Measurements from ENCODE around the gene SEMA4F. TPM values are rescaled to one million over a fixed set of nuclear protein-coding genes. Genes with fewer than 3 reads are reported as not detected.
A peak's percentile ranks its signal among the peaks of the same experiment; 100 is the strongest.
"Not testable (repeated sequence)": the region's sequence is repeated elsewhere in the genome, so short reads cannot be mapped to it uniquely, and the experiment has no call there.

Gene SEMA4F
- total RNA-seq, 6 donors from 2014 or later, result 6.3 to 15.3 (median 10.1) TPM

DNA sequence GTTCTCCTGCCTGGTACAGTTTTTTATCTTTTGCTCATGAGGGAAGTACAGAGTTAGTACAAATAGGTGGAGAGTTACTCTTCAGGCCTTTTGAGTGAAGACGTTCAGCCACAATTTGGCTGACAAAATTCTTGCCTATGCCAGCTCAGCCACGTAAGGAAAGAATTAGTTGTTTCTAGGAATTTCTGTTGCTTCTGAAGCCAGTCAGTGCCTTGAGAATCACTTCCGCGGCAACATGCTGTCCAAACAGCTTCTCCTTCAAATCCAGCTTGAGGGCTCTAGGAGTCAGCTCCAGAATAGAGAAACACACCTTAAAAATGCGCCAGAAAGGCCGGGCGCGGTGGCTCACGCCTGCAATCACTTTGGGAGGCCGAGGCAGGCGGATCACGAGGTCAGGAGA lies 33.4 kb upstream of the SEMA4F start:
- DNase-seq, result no peak
- Histone ChIP-seq H3K4me1 (peaks cover 0 to 2% (median 0%) of the 10 kb centered on the region in 4 donors), H3K4me3 (no peak overlapping the region), H3K27ac (no peak overlapping the region), H3K9me3 (no peaks in the 10 kb centered on the region), H3K36me3 (no peaks in the 10 kb centered on the region), H3K27me3 (no peaks in the 10 kb centered on the region)
- 86 to 90% methylated on average over 12 of the region's 12 CpGs for WGBS, 2 donors
- TF ChIP-seq EP300 (IDR thresholded peaks at IDR 0.05) (no peak), CTCF (IDR thresholded peaks at IDR 0.05) (no peak), POLR2A (IDR thresholded peaks at IDR 0.05) (no peak), POLR2AphosphoS5 (IDR thresholded peaks at IDR 0.05) (no peak)
- no peak for ATAC-seq (ENCODE audit: low FRiP score in 2 of 2)

GRCh38 chr2:74625658-74626425 lies 28.2 kb upstream of the SEMA4F start:
- DNase-seq, result no peak
- no peak overlapping the region for H3K27ac ChIP-seq
- ATAC-seq (ENCODE audit: low FRiP score in 2 of 2), result no peak
- H3K27me3 ChIP-seq, result no peaks in the 10 kb centered on the region
- no peaks in the 10 kb centered on the region for H3K9me3 ChIP-seq
- H3K4me1 ChIP-seq, result no peaks in the 10 kb centered on the region
- H3K36me3 ChIP-seq, result no peaks in the 10 kb centered on the region
- WGBS, 2 donors, result 80 to 86% methylated on average over 5 of the region's 5 CpGs
- TF ChIP-seq POLR2AphosphoS5 (IDR thresholded peaks at IDR 0.05) (no peak), POLR2A (IDR thresholded peaks at IDR 0.05) (no peak), CTCF (IDR thresholded peaks at IDR 0.05) (no peak), EP300 (IDR thresholded peaks at IDR 0.05) (no peak)
- H3K4me3 ChIP-seq, result no peak overlapping the region

DNA sequence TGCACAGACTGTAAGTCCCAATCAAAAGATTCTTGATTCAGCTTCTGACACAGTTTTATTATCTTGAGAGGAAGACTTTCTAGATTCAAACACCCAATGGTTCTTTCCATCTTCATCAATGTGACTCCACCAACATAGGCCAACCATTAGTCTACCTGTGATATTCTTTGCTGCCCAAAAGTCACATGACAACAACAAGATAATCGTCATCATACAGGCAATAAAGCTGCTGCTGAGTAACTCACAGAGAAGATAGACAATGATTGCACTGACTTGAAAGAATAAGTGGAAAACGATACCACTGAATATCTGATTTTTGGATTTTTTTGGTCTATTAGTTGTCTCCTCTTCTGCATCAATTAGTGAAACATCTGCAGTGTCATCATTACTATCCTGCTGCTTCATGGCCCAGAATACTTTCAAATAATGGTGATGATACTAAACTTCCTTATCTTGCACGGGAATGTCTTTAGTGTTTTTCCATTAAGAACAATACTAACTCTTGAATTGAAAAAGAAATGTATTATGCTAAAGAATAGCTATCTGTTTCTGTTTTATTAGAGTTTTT lies 25.4 kb upstream of the SEMA4F start:
- H3K9me3 ChIP-seq, result no peaks in the 10 kb centered on the region
- no peak overlapping the region for H3K4me3 ChIP-seq
- no peak for ATAC-seq (ENCODE audit: low FRiP score in 2 of 2)
- no peaks in the 10 kb centered on the region for H3K27me3 ChIP-seq
- no peak overlapping the region for H3K27ac ChIP-seq
- WGBS, 2 donors, result 57 to 59% methylated on average over 3 of the region's 3 CpGs
- no peak for DNase-seq
- no peak for TF ChIP-seq CTCF (IDR thresholded peaks at IDR 0.05)
- TF ChIP-seq POLR2A (IDR thresholded peaks at IDR 0.05), result no peak
- no peak for TF ChIP-seq POLR2AphosphoS5 (IDR thresholded peaks at IDR 0.05)
- no peak for TF ChIP-seq EP300 (IDR thresholded peaks at IDR 0.05)
- H3K36me3 ChIP-seq, result no peaks in the 10 kb centered on the region
- no peaks in the 10 kb centered on the region for H3K4me1 ChIP-seq

DNA sequence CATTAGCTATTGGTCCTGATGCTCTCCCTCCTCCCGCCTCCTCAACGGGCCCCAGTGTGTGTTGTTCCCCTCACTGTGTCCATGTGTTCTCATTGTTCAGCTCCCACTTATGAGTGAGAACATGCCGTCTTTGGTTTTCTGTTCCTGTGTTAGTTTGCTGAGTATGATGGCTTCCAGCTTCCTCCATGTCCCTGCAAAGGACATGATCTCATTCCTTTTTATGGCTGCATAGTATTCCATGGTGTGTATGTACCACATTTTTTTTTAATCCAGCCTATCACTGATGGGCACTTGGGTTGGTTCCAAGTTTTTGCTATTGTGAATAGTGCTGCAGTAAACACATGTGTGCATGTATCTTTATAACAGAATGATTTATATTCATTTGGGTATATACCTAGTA lies 23.6 kb upstream of the SEMA4F start:
- not testable (repeated sequence) for H3K36me3 ChIP-seq; DNase-seq; H3K4me1 ChIP-seq; H3K27me3 ChIP-seq; H3K9me3 ChIP-seq; ATAC-seq (ENCODE audit: low FRiP score in 2 of 2); H3K4me3 ChIP-seq; H3K27ac ChIP-seq
- 96 to 98% methylated on average over 3 of the region's 3 CpGs for WGBS, 2 donors

GRCh38 chr2:74632209-74632938 lies 21.7 kb upstream of the SEMA4F start:
- DNase-seq, result peak in 1 of 2 donors; percentile 71
- Histone ChIP-seq H3K4me3 (no peak overlapping the region), H3K9me3 (no peaks in the 10 kb centered on the region), H3K27me3 (no peaks in the 10 kb centered on the region), H3K27ac (peak overlapping the region in 2 of 4 donors; percentile 19 to 49), H3K36me3 (no peaks in the 10 kb centered on the region), H3K4me1 (no peaks in the 10 kb centered on the region)
- WGBS, 2 donors, result 62 to 68% methylated on average over 3 of the region's 3 CpGs
- no peak for TF ChIP-seq EP300 (IDR thresholded peaks at IDR 0.05)
- peak in 3 of 6 experiments; percentile 5 to 36 (median 10) for TF ChIP-seq CTCF (IDR thresholded peaks at IDR 0.05)
- ATAC-seq (ENCODE audit: low FRiP score in 2 of 2), result peak; percentile 61 to 69
